Activated CD8-positive, alpha-beta memory T cell treated with anti-CD3 and anti-CD28 coated beads for 1 hour (primary cell): ENCODE data around the gene OSGEPL1.
"Not testable (repeated sequence)": the region's sequence is repeated elsewhere in the genome, so short reads cannot be mapped to it uniquely, and the experiment has no call there.

Experiments
- DNase-seq, 2 donors: peaks; one replicate each; pipeline ENCODE4 v3.0.0-alpha.2; 2020; ENCODE audit warnings: low read depth in 1 of 2; ENCODE audit errors: extremely low read depth in 1 of 2

The OSGEPL1 gene

DNA sequence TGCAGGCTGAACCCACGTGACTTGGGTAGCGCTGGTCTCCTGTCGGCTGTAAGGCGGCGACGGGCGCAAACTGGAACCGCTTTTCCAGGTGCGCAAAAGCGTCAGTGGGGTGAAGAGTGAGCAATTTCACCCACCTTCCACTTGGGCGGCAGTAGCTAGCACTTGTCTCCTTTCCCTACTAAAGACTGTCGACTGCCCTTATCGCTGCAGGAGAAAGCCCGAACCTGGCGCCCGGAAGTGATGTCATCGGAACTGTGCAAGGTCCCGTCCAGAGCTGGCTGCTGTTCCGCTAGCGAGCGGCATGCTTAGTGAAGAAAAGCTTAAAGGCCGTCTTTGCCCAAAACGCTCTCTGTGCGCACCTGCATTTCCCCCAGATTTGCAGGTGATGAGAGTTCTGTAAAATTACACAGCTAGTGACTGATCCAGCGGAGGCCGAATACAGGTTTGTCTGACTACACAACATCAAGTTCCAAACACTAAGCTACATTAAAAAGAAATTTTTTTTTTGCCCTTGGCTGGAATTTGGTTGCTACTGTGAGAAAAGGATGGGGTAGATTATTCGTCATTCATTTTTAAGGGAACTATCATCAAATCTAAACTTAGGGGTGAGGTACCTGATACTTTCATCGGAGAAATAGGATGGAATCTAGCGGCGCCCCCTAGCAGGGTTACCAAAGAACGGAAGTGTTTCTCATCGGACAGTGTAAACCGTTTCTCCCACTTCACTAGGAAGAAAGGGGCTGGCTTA is at the start of gene OSGEPL1:
OSGEPL1 (minus strand) TSS at position 242 of the 748 bp plus-strand sequence. CDS start 1,152 bp downstream, outside the sequence.
- DNase-seq: peak; percentile 84 to 90

DNA sequence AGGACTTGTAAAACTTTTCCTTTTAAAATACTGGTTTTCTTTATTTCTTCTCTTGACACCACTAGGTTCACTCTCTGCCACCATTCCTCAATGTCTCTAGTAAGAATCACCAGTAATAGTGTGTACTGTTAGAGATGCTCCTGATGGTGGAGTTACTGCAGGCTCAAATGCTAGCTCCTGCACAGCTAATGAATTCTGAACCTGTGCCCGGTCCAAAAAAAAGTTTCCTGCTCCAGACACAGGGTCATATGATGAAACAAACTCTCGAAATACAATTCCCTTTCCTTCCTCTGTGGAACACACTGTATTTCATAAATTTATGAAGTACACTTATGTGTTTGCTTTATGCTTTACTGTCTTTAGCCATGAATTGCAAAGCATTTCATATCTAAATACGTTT is 40.8 kb upstream of the OSGEPL1 start:
- DNase-seq: no peak

- DNase-seq: no peak
Observed at GRCh38 chr2:189802396-189802912, 39.9 kb upstream of the OSGEPL1 start.

GRCh38 chr2:189799531-189799930 is 36.9 kb upstream of the OSGEPL1 start:
- no peak for DNase-seq

DNA sequence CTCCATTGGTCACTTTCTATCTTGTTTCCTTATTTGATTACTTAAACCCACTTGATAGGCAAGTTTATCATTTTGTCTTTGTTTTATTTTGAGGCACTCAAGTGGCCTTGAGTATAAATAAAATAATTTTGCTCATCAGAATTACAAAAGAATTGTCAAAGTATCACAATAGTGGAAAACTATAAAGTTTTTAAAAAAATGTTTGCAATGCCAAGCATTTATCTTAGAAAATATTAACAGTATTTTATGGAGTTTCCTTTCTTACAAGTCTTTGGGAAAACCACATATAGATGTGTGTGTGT is 36.4 kb upstream of the OSGEPL1 start:
- no peak for DNase-seq

GRCh38 chr2:189798312-189799029 is 35.9 kb upstream of the OSGEPL1 start:
- DNase-seq: no peak

GRCh38 chr2:189797902-189798301 is 35.3 kb upstream of the OSGEPL1 start:
- no peak for DNase-seq

DNA sequence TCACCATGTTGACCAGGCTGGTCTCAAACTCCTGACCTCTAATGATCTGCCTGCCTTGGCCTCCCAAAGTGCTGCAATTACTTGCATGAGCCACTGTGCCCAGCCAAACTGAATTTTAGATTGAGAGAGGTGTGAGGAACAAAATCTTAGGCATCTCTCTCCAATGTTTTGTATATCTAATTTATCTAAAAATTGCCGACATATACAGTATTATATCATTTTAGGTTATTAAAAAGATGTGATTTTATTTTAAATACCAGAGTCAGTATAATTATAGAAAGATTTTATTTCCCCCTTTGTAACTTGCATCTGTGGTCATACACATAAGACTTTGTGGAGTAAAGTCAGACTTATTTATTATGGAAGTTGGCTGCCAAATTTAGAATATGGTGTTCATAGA is 31.7 kb upstream of the OSGEPL1 start:
- no peak for DNase-seq

GRCh38 chr2:189791338-189792042 is 28.9 kb upstream of the OSGEPL1 start:
- DNase-seq: no peak

- DNase-seq: peak; percentile 82 to 90
Observed at GRCh38 chr2:189783927-189784867, 21.6 kb upstream of the OSGEPL1 start, which contains the start of the genes ORMDL1 and PMS1. ORMDL1 (minus strand) TSS chr2:189784339; CDS start chr2:189782595, 1,744 bp downstream. PMS1 (plus strand) TSS chr2:189784450; CDS start chr2:189791810, 7,360 bp downstream.

- no peak for DNase-seq
Observed at GRCh38 chr2:189783451-189783926, 20.9 kb upstream of the OSGEPL1 start.

DNA sequence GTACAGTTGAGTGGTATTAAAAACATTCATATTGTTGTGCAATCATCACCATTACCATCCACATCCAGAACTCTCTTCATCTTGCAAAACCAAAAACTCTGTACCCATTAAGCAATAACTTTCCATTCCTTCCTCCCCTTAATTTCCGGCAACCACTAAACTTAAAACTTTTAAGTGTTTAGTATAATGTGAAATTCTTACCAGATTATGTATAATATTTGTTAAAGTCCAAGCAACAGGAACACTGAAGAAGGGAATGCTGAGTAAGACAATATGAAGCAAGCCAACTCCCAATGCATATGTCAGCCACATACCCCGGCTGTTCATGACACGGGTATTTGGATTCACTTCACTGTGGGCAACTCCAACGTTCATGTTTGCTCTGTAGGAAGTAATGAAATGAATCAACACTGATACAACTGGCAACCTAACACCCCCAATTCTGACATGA is 19.7 kb upstream of the OSGEPL1 start:
- no peak for DNase-seq

- DNase-seq: no peak
Observed at GRCh38 chr2:189772212-189772611, 9.6 kb upstream of the OSGEPL1 start.

DNA sequence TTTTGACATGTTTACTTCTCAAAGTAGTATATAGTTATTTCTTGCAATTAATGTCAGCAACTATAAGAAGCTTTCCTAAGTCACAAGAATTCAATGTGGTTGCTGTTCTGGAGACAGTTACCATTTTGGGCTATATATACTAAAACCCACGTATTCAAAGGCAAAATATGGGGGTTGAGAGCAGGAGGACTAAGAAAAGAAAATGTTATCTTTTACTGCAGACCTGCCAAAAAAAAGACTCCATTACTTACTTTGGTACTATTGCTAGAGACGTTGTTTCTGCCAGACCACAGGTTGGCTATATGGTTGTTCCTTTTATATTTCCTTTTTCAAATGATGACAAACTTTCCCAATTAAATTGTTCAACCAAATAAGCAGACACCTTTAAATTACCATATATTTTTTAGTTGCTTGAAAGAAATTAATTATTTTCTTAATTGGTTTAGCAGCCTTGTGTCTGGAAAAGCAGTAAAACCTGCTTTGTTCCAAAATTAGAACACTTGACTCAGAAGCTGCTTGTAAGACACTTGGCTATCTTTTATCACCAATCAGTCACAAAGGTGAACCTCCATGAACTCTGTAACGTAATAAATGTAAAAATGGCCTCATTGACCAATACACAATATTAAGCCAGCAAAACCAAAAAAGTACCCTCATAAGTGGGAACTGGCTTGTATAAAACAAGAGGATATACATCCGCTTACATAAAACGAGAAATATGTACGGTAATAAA is 8.2 kb upstream of the OSGEPL1 start:
- no peak for DNase-seq

GRCh38 chr2:189763908-189764661 is 1.5 kb upstream of the OSGEPL1 start:
- no peak for DNase-seq

DNA sequence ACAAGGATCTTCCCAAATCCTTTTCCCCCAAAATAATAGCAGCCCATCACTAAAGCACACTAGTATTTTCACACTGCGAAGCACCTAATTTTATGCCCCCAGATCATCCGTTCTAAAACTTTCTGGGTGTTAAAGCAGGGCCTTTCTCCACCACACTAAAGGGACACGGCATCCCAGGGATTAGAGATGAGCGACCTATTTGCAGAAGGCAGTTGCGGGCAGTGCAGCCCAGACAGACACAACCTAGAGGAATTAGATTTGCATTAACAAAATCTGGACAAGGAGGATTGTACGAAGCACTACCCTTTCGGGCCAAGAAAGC is 402 bp downstream of the OSGEPL1 start:
- no peak for DNase-seq

GRCh38 chr2:189760154-189760553 is 2.4 kb downstream of the OSGEPL1 start:
- DNase-seq: not testable (repeated sequence)

DNA sequence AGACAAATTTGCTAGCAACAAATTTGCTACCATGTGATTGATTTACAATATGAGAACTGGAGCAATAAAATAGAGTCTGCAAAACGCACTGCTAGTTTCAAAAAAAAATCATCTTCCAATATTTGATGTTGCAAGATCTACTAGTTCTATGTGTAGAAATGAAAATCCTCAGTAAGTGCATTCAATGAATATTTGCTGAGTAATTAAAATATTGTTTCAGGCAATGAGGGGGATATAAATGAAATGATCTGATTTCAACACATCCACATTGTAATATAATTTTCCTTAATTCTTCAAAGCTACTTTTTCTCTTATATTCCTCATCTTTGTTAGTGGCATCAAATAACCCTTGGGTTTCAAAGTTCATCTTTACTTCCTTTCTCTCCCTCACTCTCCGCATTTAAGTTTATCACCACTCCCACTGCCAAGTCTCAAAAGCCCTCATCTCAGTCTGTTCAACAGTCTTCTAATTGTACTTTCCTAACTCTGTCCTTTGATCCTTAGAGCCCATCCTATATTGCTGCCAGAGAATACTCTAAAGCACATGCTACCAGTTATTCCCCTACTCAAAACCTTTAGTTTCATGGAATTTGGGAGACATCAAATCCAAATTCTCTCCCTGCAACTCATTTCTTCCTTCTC is 6.2 kb downstream of the OSGEPL1 start:
- DNase-seq: no peak
